OCI-LY3 (cell line): Measurements from ENCODE around the gene TBC1D1.

ENCODE experiments used
- EZH2phosphoT487 ChIP-seq: fragments of 200-600 bp; shearing (Covaris generic); IDR thresholded peaks from 2 replicates; pipeline ENCODE4 v1.6.1; 2018; ENCODE audit warnings: antibody characterized with exemption, mixed run types, low read depth
- TF ChIP-seq, protein P1 (sequence below): fragments of 200-600, 300-600 bp; sonication (generic); IDR thresholded peaks from 2 replicates; pipeline ENCODE4 v1.5.1; 2014; ENCODE audit warnings: antibody characterized with exemption, low read length, low read depth

GRCh38 chr4:37884855-37885487 is 5.9 kb upstream of the TBC1D1 start:
- TF ChIP-seq, protein P1, sequence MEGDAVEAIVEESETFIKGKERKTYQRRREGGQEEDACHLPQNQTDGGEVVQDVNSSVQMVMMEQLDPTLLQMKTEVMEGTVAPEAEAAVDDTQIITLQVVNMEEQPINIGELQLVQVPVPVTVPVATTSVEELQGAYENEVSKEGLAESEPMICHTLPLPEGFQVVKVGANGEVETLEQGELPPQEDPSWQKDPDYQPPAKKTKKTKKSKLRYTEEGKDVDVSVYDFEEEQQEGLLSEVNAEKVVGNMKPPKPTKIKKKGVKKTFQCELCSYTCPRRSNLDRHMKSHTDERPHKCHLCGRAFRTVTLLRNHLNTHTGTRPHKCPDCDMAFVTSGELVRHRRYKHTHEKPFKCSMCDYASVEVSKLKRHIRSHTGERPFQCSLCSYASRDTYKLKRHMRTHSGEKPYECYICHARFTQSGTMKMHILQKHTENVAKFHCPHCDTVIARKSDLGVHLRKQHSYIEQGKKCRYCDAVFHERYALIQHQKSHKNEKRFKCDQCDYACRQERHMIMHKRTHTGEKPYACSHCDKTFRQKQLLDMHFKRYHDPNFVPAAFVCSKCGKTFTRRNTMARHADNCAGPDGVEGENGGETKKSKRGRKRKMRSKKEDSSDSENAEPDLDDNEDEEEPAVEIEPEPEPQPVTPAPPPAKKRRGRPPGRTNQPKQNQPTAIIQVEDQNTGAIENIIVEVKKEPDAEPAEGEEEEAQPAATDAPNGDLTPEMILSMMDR: no peak
- TF ChIP-seq EZH2phosphoT487: no peak
